KMS-11 (cell line): ENCODE data around the gene JOSD2.

ENCODE experiments used
- H2AFZ ChIP-seq: fragments of 200-600 bp; sonication (generic); 2 replicates; pipeline ENCODE4 v1.6.1; 2016; ENCODE audit warnings: antibody characterized with exemption, mixed run types, low read depth
- H3K27ac ChIP-seq: fragments of 200-600 bp; sonication (generic); 2 replicates; pipeline ENCODE4 v1.6.1; 2016; ENCODE audit warnings: mild to moderate bottlenecking, mixed run types
- H3K27me3 ChIP-seq: fragments of 200-600 bp; sonication (generic); 2 replicates; pipeline ENCODE4 v1.6.1; 2017; ENCODE audit warnings: mild to moderate bottlenecking, low read depth, mixed run types, moderate library complexity; ENCODE audit not compliant: insufficient read depth
- H3K36me3 ChIP-seq: fragments of 200-600 bp; sonication (generic); 2 replicates; pipeline ENCODE4 v1.6.1; 2017; ENCODE audit warnings: mild to moderate bottlenecking, mixed run types; ENCODE audit not compliant: insufficient read depth
- H3K4me1 ChIP-seq: fragments of 200-600 bp; sonication (generic); 2 replicates; pipeline ENCODE4 v1.6.1; 2016; ENCODE audit warnings: mild to moderate bottlenecking, low read depth, mixed run types; ENCODE audit not compliant: poor library complexity, severe bottlenecking
- H3K4me2 ChIP-seq: fragments of 200-600 bp; sonication (generic); 2 replicates; pipeline ENCODE4 v1.7.0; 2016; ENCODE audit warnings: mild to moderate bottlenecking, mixed run types
- H3K4me3 ChIP-seq: fragments of 200-600 bp; sonication (generic); IDR thresholded peaks from 2 replicates; pipeline ENCODE4 v1.6.1; 2017; ENCODE audit warnings: low read depth, low read length, mixed read lengths; ENCODE audit not compliant: insufficient read depth
- H3K79me2 ChIP-seq: fragments of 200-600 bp; sonication (generic); 2 replicates; pipeline ENCODE4 v1.6.1; 2016; ENCODE audit warnings: low read depth, mixed run types; ENCODE audit not compliant: insufficient read depth
- H3K9ac ChIP-seq: fragments of 200-600 bp; sonication (generic); 2 replicates; pipeline ENCODE4 v1.6.1; 2016; ENCODE audit warnings: mild to moderate bottlenecking, mixed run types
- H4K20me1 ChIP-seq: fragments of 200-600 bp; sonication (generic); 2 replicates; pipeline ENCODE4 v1.6.1; 2016; ENCODE audit warnings: mild to moderate bottlenecking, mixed run types; ENCODE audit not compliant: insufficient read depth
- TF ChIP-seq, protein P1 (sequence below): fragments of 200-600 bp; sonication (generic); conservative IDR thresholded peaks from 2 replicates; pipeline ENCODE4 v1.6.1; 2017; ENCODE audit warnings: low read depth, mild to moderate bottlenecking, antibody characterized with exemption, low read length, moderate library complexity, mixed read lengths

The JOSD2 gene

DNA sequence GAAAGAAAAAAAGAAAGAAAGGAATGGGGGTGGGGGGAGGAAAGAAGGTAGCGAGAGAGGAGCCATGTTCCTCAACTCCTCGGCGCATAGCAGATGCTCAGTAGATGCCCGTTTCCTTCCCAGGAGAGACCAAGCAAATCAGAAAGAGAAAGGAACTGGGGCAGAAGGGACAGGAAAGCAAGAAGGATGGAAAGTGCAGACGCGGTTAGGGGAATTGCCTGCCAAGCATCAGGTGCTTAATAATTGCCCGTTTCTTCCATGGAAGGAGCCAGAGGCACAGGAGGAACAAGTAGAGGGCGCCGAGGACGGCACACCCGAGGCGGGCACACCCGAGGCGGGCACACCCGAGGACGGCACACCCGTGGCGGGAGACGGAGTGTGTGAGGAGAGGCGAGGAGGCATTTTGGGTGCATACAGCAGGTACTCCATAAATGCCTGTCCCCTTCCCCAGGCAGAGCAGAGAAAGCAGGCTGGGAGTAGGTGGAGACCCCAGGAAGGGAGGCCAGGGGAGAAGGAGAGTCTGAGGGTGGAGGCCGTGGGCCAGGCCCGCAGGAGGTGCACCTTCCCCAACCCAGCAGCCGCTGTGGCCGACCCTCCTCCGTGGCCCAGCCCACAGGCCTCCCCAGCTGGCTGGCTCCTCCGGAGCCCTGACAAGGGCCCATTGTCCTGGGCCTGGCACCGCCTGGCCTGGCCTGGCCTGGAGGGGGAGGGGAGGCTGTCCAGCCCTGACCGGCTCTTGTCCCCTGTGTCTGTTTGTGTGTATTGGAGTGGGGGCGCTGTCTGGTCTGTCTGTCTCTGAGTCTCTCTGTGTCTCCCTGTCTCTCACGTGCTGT, 14.6 kb downstream of the JOSD2 start:
- no peaks in the 10 kb centered on the region for H3K27me3 ChIP-seq

DNA sequence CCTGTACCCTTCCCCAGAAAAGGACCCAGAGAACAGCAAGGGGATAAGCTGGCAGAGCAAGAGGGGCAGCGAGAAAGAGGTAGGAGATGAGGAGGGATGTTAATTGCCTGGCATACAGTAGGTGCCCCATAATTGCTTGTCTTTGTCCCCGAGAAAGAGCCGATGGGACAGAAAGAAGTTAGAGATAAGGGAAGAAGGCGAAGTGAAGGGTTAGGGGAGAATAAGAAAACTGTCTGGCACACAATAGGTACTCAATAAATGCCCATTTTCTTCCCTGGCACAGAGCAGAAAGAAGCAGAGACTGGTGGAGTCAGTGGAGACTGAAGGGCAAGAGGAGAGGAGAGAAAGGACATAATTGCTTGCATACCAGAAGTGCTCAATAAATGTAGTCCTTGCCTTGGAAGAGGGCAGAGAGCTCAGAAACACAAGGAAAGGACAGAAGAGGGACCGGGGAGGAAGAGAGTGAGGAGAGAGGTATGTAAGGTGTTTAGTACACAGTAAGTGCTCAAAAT, 15.9 kb downstream of the JOSD2 start:
- Histone ChIP-seq H3K9ac (no peak overlapping the region), H3K4me2 (no peak overlapping the region), H3K27ac (no peak overlapping the region), H2AFZ (no peak overlapping the region), H4K20me1 (no peaks in the 10 kb centered on the region), H3K27me3 (no peaks in the 10 kb centered on the region), H3K79me2 (no peaks in the 10 kb centered on the region), H3K36me3 (no peaks in the 10 kb centered on the region), H3K4me1 (no peaks in the 10 kb centered on the region), H3K4me3 (no peak overlapping the region)
- TF ChIP-seq, protein P1, sequence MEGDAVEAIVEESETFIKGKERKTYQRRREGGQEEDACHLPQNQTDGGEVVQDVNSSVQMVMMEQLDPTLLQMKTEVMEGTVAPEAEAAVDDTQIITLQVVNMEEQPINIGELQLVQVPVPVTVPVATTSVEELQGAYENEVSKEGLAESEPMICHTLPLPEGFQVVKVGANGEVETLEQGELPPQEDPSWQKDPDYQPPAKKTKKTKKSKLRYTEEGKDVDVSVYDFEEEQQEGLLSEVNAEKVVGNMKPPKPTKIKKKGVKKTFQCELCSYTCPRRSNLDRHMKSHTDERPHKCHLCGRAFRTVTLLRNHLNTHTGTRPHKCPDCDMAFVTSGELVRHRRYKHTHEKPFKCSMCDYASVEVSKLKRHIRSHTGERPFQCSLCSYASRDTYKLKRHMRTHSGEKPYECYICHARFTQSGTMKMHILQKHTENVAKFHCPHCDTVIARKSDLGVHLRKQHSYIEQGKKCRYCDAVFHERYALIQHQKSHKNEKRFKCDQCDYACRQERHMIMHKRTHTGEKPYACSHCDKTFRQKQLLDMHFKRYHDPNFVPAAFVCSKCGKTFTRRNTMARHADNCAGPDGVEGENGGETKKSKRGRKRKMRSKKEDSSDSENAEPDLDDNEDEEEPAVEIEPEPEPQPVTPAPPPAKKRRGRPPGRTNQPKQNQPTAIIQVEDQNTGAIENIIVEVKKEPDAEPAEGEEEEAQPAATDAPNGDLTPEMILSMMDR, result no peak

More for the DNA sequence above, 14.6 kb downstream of the JOSD2 start:
- no peaks in the 10 kb centered on the region for H4K20me1 ChIP-seq
- no peak overlapping the region for H3K9ac ChIP-seq
- no peak overlapping the region for H3K4me3 ChIP-seq
- H3K27ac ChIP-seq, result no peak overlapping the region
- H3K4me1 ChIP-seq, result no peaks in the 10 kb centered on the region
- no peaks in the 10 kb centered on the region for H3K36me3 ChIP-seq
- no peak overlapping the region for H3K4me2 ChIP-seq
- H3K79me2 ChIP-seq, result no peaks in the 10 kb centered on the region
- TF ChIP-seq, protein P1, result no peak
- H2AFZ ChIP-seq, result no peak overlapping the region

DNA sequence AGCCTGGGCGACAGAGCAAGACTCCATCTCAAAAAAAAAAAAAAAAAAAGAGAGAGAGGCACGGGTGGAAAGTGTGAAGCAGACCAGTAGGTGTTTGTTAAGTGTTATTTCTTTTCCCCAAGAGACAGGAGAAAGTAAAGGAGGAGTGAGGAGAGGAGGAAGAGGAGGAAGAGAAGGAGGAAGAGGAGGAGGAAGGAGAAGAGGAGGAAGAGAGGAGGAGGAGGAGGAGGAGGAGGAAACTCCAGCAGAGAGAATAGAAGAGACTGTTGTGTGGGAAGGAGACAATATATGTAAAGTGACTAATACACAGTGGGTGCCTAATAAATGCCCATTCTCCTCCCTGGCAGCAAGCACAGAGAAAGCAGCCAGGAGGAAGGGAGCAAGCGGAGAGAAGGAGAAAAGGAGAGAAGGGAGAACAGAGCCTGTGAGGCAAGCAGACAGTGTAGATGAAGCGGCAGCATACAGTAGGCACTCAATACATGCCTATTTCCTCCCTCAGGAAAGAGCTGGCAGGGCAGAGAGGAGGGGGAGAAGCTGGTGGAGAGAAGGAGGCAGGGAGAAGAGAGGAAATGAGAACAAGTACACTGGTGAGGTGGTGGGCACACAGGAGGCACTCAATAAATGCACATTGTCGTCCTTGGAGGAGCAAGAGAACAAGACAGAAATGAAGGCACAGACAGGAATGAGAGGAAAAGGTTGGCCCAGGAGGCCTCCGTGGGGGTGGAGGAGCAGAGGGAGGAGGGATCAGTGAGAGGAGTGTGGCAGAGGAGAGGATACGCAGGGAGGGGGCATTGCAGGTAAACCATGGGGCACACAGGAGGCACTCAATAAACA, 16.6 kb downstream of the JOSD2 start:
- Histone ChIP-seq H3K4me2 (no peak overlapping the region), H3K4me1 (no peaks in the 10 kb centered on the region), H4K20me1 (no peaks in the 10 kb centered on the region), H3K79me2 (no peaks in the 10 kb centered on the region), H3K27ac (no peak overlapping the region), H3K27me3 (no peaks in the 10 kb centered on the region), H3K36me3 (no peaks in the 10 kb centered on the region), H3K9ac (no peak overlapping the region), H2AFZ (no peak overlapping the region), H3K4me3 (no peak overlapping the region)
- TF ChIP-seq, protein P1, result no peak

DNA sequence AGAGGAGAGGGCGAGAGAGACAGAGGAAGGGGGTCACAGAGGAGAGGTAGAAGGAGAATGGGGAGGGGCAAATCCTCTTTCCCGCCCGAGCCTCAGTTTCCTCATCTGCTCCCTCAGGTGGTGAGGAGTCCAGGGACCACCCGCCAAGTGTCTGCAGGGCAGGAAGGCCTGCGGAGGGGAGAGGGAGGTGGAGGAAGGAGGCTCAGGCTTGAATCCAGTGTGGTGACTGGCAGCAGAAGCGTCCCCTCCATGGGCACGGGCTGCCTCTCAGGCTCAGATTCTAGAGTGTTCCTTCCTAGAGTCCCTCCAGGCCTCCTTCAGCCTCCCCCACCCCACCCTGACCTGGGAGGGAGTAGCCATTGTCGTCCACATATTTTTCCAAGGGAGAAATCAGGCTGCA, 17.8 kb downstream of the JOSD2 start:
- no peaks in the 10 kb centered on the region for H3K36me3 ChIP-seq
- no peaks in the 10 kb centered on the region for H3K79me2 ChIP-seq
- H3K4me3 ChIP-seq, result no peak overlapping the region
- H3K27me3 ChIP-seq, result no peaks in the 10 kb centered on the region
- TF ChIP-seq, protein P1, result no peak
- no peak overlapping the region for H3K9ac ChIP-seq
- no peak overlapping the region for H3K27ac ChIP-seq
- no peak overlapping the region for H3K4me2 ChIP-seq
- no peak overlapping the region for H2AFZ ChIP-seq
- H3K4me1 ChIP-seq, result no peaks in the 10 kb centered on the region
- H4K20me1 ChIP-seq, result no peaks in the 10 kb centered on the region
